GM12892 (cell line): ENCODE measurements around the gene SOX21.

Source experiments
- DNase-seq: peaks from one replicate; pipeline ENCODE4 v3.0.0; 2011; ENCODE audit not compliant: insufficient read length
- FAIRE-seq: peaks from 2 replicates; lab custom pipeline; 2011; peaks lifted over from hg19 to GRCh38; lab: Jason Lieb, UNC
- POLR2A ChIP-seq: IDR thresholded peaks from 2 replicates; pipeline ENCODE4 v1.6.1; 2011; ENCODE audit warnings: low read depth, low read length, control low read depth
- POLR2AphosphoS5 ChIP-seq: IDR thresholded peaks from 2 replicates; pipeline ENCODE4 v1.6.1; 2011; ENCODE audit warnings: low read depth, low read length, control low read depth
- TAF1 ChIP-seq: IDR thresholded peaks from 2 replicates; pipeline ENCODE4 v1.6.1; 2011; ENCODE audit warnings: low read depth, mild to moderate bottlenecking, control low read depth, low read length, borderline replicate concordance

The SOX21 gene

GRCh38 chr13:94706843-94707399 is 5.4 kb downstream of the SOX21 start:
- DNase-seq (no peak), FAIRE-seq (no peak)
- TF ChIP-seq TAF1 (no peak), POLR2A (no peak), POLR2AphosphoS5 (no peak)

GRCh38 chr13:94706101-94706842 is 6.1 kb downstream of the SOX21 start:
- DNase-seq (no peak), FAIRE-seq (no peak)
- TF ChIP-seq POLR2AphosphoS5 (no peak), TAF1 (no peak), POLR2A (no peak)

- TF ChIP-seq POLR2A (no peak), TAF1 (no peak), POLR2AphosphoS5 (no peak)
- no peak for DNase-seq
- FAIRE-seq = no peak
Measured at GRCh38 chr13:94705081-94706030, 7.0 kb downstream of the SOX21 start.

- no peak for DNase-seq
- no peak for TF ChIP-seq POLR2AphosphoS5
- no peak for TF ChIP-seq TAF1
- FAIRE-seq = no peak
Measured at GRCh38 chr13:94704377-94705080, 7.8 kb downstream of the SOX21 start.

GRCh38 chr13:94703721-94704314 is 8.5 kb downstream of the SOX21 start:
- TF ChIP-seq POLR2A = no peak
- TF ChIP-seq POLR2AphosphoS5 = no peak
- no peak for TF ChIP-seq TAF1
- DNase-seq = no peak
- no peak for FAIRE-seq

GRCh38 chr13:94703271-94703670 is 9.1 kb downstream of the SOX21 start:
- TF ChIP-seq TAF1 = no peak
- TF ChIP-seq POLR2AphosphoS5 = no peak
- no peak for TF ChIP-seq POLR2A
- DNase-seq = no peak
- FAIRE-seq = no peak

GRCh38 chr13:94702181-94703041 is 9.9 kb downstream of the SOX21 start:
- no peak for DNase-seq
- TF ChIP-seq POLR2AphosphoS5 (no peak), TAF1 (no peak), POLR2A (no peak)
- FAIRE-seq = no peak

- TF ChIP-seq POLR2A = no peak
- no peak for TF ChIP-seq POLR2AphosphoS5
- no peak for TF ChIP-seq TAF1
- DNase-seq = no peak
- FAIRE-seq = no peak
Measured at GRCh38 chr13:94701313-94702180, 10.8 kb downstream of the SOX21 start.

- DNase-seq (no peak), FAIRE-seq (no peak)
- TF ChIP-seq POLR2AphosphoS5 = no peak
- no peak for TF ChIP-seq POLR2A
- no peak for TF ChIP-seq TAF1
Measured at GRCh38 chr13:94700536-94700935, 11.8 kb downstream of the SOX21 start.
